GM13976 (cell line): ENCODE results near the gene AAR2.
A peak's percentile ranks its signal among the peaks of the same experiment; 100 is the strongest.

Source experiments
- DNase-seq: peaks from one replicate; pipeline ENCODE4 v3.0.0; 2012; ENCODE audit warnings: low spot score
- CTCF ChIP-seq: IDR thresholded peaks from 2 replicates; pipeline ENCODE4 v1.5.1; 2012; ENCODE audit warnings: borderline replicate concordance, mild to moderate bottlenecking; ENCODE audit not compliant: insufficient read depth; ENCODE audit errors: extremely low read depth, missing control alignments, control extremely low read depth
- in situ Hi-C: fragments of 300-500 bp; cut with MboI; formaldehyde crosslinking; loops from one replicate; pipeline ENCODE4 v1.12.0; 2022; ENCODE audit warnings: low sequenced_read_pairs, mixed read lengths, inconsistent platforms; ENCODE audit not compliant: unreplicated experiment

Gene AAR2

GRCh38 chr20:36301359-36302119 lies 65.3 kb downstream of the AAR2 start:
- in situ Hi-C loops, result no loop called here
- TF ChIP-seq CTCF, result no peak
- DNase-seq, result no peak

- no peak for TF ChIP-seq CTCF
- in situ Hi-C loops, result no loop called here
- no peak for DNase-seq
Observed at GRCh38 chr20:36303020-36303595, 66.8 kb downstream of the AAR2 start.

GRCh38 chr20:36303831-36304230 lies 67.6 kb downstream of the AAR2 start:
- in situ Hi-C loops, result no loop called here
- TF ChIP-seq CTCF, result no peak
- no peak for DNase-seq

- in situ Hi-C loops, result no loop called here
Observed at GRCh38 chr20:36304786-36305495, 68.7 kb downstream of the AAR2 start.

GRCh38 chr20:36305602-36306551 lies 69.6 kb downstream of the AAR2 start, which contains the start of gene DLGAP4:
DLGAP4 (plus strand) TSS chr20:36306339; CDS start chr20:36431718, 125,379 bp downstream.
- DNase-seq, result peak; percentile 45
- no peak for TF ChIP-seq CTCF
- in situ Hi-C loops, result no loop called here

More at GRCh38 chr20:36304786-36305495, 68.7 kb downstream of the AAR2 start:
- no peak for TF ChIP-seq CTCF
- DNase-seq, result no peak
